Epithelial cell of proximal tubule (primary cell): Measurements from ENCODE around the gene TRIM17. TPM values are rescaled to one million over a fixed set of nuclear protein-coding genes. Genes with fewer than 3 reads are reported as not detected.

ENCODE experiments used
- DNase-seq: peaks from one replicate; pipeline ENCODE4 v3.0.0-alpha.2; 2011; ENCODE audit warnings: low read depth
- H3K4me3 ChIP-seq: 2 replicates; pipeline ENCODE4 v1.5.1; 2011; ENCODE audit warnings: low read depth, mild to moderate bottlenecking, low read length
- total RNA-seq: library from RNA; depleted of rRNA; stranded (reverse); fragments of >200 nt; gene quantifications from 2 replicates; pipeline ENCODE4 v1.2.3, GENCODE V29; 2015
- TF ChIP-seq, protein P1 (sequence below): conservative IDR thresholded peaks from 2 replicates; pipeline ENCODE4 v1.5.1; 2012; ENCODE audit warnings: low read depth, mild to moderate bottlenecking, low read length

The TRIM17 gene
- total RNA-seq, 1 donor from 2014 or later: 10.4 TPM

DNA sequence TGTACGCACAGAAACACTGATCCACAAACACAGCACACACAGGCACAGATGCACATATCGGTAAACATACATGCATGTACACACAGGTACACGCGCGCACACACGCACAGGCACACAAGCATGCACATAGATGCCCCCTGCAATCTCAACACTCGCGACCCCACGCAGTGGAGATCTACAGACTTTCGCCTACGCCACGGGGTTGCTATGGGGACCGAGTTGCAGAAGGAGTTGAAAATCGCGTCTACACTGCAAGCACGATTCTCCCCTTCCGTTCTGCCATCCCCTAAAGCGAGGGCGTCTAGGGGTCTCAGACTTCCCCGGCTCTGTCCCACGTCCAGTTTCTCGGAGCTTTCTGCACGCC lies 826 bp downstream of the TRIM17 start:
- H3K4me3 ChIP-seq: peak overlapping the region; percentile 41
- TF ChIP-seq, protein P1, sequence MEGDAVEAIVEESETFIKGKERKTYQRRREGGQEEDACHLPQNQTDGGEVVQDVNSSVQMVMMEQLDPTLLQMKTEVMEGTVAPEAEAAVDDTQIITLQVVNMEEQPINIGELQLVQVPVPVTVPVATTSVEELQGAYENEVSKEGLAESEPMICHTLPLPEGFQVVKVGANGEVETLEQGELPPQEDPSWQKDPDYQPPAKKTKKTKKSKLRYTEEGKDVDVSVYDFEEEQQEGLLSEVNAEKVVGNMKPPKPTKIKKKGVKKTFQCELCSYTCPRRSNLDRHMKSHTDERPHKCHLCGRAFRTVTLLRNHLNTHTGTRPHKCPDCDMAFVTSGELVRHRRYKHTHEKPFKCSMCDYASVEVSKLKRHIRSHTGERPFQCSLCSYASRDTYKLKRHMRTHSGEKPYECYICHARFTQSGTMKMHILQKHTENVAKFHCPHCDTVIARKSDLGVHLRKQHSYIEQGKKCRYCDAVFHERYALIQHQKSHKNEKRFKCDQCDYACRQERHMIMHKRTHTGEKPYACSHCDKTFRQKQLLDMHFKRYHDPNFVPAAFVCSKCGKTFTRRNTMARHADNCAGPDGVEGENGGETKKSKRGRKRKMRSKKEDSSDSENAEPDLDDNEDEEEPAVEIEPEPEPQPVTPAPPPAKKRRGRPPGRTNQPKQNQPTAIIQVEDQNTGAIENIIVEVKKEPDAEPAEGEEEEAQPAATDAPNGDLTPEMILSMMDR: no peak
- no peak for DNase-seq

DNA sequence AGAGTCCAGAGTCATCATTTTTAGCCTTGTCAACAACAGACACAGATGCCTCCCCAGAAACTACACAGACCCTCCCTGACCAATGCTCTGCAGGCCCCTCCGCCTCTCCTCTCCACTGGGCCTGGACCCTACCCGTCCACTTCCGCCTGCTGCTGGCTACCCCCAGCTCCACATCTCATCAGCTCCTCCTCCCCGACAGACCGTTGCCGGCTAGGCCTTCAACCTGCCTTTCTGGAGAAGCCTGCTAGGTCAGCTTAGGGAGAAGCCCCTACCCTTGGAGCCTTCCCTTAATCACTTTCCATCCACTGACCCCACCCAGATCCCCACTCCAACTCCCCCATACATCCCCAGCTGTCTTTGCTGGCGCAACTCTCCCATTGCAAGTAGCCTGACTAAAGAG lies 1.4 kb downstream of the TRIM17 start:
- H3K4me3 ChIP-seq: no peak overlapping the region
- no peak for DNase-seq
- TF ChIP-seq, protein P1: no peak

DNA sequence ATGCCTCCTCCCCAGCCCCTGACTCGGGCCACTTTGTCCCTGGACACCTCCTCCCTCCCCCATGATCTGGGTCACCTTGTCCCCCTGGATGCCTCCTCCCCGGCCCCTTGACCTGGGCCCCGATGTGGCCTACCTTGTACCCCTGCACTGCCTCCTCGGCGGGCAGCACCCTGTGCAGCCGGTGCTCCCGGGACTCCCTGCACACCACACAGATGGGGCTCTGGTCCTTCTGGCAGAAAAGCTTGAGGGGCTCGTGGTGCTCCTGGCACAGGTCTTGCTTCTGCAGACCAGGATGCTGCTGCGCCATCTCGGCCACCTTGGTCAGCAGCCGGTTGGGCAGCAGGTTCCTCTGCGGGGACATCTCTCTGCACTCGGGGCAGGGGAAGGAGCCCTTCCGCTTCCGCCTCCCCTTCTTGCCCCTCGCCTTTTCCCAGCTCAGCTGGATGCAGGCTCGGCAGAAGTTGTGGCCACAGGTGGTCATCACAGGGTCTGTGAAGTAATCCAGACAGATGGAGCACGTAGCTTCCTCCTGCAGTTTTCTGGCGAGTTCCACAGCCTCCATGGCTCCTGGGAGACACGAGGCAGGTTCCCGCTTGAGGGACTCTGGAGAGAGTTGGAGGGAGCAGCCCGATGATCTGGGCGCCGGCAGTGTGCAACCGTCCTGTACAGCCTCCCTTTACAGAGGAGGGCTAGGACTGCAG lies 2.0 kb downstream of the TRIM17 start:
- no peak overlapping the region for H3K4me3 ChIP-seq
- DNase-seq: no peak
- TF ChIP-seq, protein P1: no peak

DNA sequence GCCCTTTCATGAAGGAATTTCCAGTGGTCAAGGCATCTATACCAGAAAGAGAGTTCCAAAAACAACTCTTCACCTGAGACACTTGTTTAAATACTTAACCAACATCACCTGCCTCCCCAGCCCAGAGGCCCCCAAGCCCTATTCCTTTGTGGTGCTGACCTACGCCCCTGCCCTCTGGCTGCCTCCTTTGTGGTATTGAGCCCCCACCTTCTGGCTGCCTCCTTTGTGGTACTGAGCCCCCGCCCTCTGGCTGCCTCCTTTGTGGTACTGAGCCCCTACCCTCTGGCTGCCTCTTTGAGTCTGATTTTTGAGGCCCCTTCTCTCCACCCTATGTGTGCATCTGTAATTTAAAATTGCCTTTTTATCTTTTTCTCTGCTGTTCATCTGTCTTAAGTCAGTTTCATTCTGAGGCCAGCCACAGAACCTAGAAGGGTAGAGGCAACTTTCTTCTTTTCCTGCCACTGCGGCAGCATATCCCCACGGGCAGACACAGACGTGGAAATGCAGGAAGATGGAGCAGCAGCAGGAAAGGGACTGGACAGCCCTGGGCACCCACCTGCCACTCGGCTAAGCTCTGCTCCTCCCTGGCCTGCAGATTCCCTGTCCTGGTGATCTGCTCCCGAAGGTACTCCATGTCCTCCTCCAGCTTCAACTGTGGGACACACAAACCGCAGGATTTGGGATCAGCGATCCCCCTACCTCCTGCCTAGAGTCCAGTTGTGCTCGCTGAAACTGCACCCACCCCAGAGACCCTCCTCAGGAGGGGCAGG lies 3.2 kb downstream of the TRIM17 start:
- no peak for DNase-seq
- TF ChIP-seq, protein P1: no peak
- H3K4me3 ChIP-seq: no peak overlapping the region

DNA sequence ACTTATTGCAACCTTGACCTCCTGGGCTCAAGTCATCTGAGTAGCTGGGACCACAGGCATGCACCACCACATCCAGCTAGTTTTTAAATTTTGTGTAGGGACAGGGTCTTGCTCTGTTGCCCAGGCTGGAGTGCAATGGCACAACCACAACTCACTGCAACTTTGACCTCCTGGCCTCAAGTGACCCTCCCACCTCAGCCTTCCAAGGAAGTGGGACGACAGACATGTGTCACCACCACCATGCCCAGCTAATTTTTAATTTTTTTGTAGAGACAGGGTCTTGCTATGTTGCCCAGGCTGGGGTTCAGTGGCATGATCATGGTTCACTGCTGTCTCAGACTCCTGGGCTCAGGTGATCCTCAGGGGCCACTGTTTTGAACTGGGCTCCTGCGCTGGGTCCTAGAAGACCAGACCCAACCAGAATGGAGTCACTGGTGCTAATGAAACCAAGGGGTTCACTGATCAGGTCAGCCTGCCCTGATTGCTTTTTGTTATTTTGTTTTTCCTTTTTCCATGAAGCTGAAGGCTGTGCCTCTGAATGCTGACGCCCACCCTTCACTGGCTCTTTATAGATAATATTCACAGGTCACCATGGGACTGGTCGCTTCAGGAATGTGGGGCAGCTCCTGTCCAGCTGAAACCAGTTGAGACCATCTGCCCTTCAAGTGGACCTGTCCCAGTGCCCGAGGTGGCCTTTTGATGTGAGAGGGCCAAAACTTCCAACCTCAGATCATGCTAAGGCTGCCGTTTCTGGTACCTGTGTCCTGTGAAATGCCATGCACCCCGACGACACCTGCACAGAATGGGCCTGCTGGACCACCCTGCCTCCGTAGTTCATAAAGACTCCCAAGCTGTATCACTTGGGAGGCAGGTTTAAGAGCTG lies 4.9 kb downstream of the TRIM17 start:
- TF ChIP-seq, protein P1: no peak
- H3K4me3 ChIP-seq: no peak overlapping the region
- DNase-seq: no peak

DNA sequence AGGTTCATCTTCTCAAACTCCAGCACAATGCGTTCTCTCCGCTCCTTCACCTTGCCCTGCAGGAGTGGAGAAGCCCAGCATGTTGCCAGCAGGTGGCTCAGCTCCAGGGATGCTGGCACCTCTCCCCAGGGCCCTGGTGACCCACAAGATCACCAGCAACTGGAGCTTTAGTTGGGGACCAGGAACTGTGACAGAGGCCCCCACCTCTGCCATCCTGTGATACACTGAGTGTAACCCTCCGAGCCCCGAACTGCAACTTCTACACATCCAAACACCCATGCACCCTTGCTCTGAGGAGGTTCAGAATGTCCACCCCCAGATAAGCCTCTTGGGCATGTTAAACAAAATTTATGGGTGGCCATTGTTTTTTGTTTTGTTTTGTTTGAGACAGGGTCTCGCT lies 5.5 kb downstream of the TRIM17 start:
- TF ChIP-seq, protein P1: no peak
- no peak for DNase-seq
- H3K4me3 ChIP-seq: no peak overlapping the region
